HepG2 (cell line): ENCODE results near the gene LMAN2. TPM values are rescaled to one million over a fixed set of nuclear protein-coding genes. Genes with fewer than 3 reads are reported as not detected.

ENCODE experiments used
- ATF1 ChIP-seq: IDR thresholded peaks from 2 replicates; pipeline ENCODE4 v1.6.1; 2016; ENCODE audit warnings: mild to moderate bottlenecking, control low read depth
- DMAP1 ChIP-seq: IDR thresholded peaks from 2 replicates; pipeline ENCODE4 v1.6.1; 2016
- GPN1 ChIP-seq: sonication (generic); formaldehyde crosslinking; IDR thresholded peaks from 2 replicates; pipeline ENCODE4 v1.5.1; 2020; ENCODE audit warnings: missing genetic modification reagents, borderline replicate concordance
- ISX ChIP-seq: sonication (generic); formaldehyde crosslinking; conservative IDR thresholded peaks from 2 replicates; pipeline ENCODE4 v1.5.0; 2020; ENCODE audit warnings: missing genetic modification reagents
- MBNL3 ChIP-seq: fragments of 250-450 bp; sonication (Bioruptor Pico); conservative IDR thresholded peaks from 2 replicates; pipeline ENCODE4 v1.8.0; 2022; ENCODE audit warnings: mild to moderate bottlenecking, inconsistent platforms
- MXI1 ChIP-seq: IDR thresholded peaks from 3 replicates; pipeline ENCODE4 v1.6.1; 2012; ENCODE audit warnings: low read depth, low read length, inconsistent platforms, borderline replicate concordance
- NFE2 ChIP-seq: sonication (generic); formaldehyde crosslinking; IDR thresholded peaks from 2 replicates; pipeline ENCODE4 v1.4.0; 2020; ENCODE audit warnings: missing genetic modification reagents
- PCBP2 ChIP-seq: fragments of 200-400 bp; formaldehyde crosslinking; optimal IDR thresholded peaks from 2 replicates; pipeline ENCODE3; 2018; ENCODE audit warnings: low read length, low read depth; ENCODE audit not compliant: poor library complexity, severe bottlenecking
- POLR2AphosphoS2 ChIP-seq: IDR thresholded peaks from 2 replicates; pipeline ENCODE4 v1.6.1; 2011; ENCODE audit warnings: low read depth, low read length, improper control_type of control experiment
- POLR2G ChIP-seq: fragments of 200-400 bp; formaldehyde crosslinking; IDR thresholded peaks from 2 replicates; pipeline ENCODE4 v1.6.1; 2018; ENCODE audit warnings: mild to moderate bottlenecking, low read depth, low read length, moderate library complexity
- SPEN ChIP-seq: sonication (generic); formaldehyde crosslinking; IDR thresholded peaks from 2 replicates; pipeline ENCODE4 v1.5.1; 2020; ENCODE audit warnings: low read depth, mild to moderate bottlenecking, missing genetic modification reagents
- STAT5B ChIP-seq: sonication (generic); formaldehyde crosslinking; IDR thresholded peaks from 2 replicates; pipeline ENCODE4 v1.4.0; 2020; ENCODE audit warnings: missing genetic modification reagents
- THAP7 ChIP-seq: sonication (generic); formaldehyde crosslinking; IDR thresholded peaks from 2 replicates; pipeline ENCODE4 v1.8.1; 2023; ENCODE audit warnings: mild to moderate bottlenecking, missing genetic modification reagents
- YEATS4 ChIP-seq: sonication (generic); formaldehyde crosslinking; IDR thresholded peaks from 2 replicates; pipeline ENCODE4 v1.4.0; 2020; ENCODE audit warnings: missing genetic modification reagents, borderline replicate concordance
- ZNF124 ChIP-seq: sonication (generic); formaldehyde crosslinking; IDR thresholded peaks from 2 replicates; pipeline ENCODE4 v1.4.0; 2020; ENCODE audit warnings: missing genetic modification reagents
- ZNF367 ChIP-seq: sonication (generic); formaldehyde crosslinking; IDR thresholded peaks from 2 replicates; pipeline ENCODE4 v1.4.0; 2020; ENCODE audit warnings: missing genetic modification reagents, borderline replicate concordance
- ZNF430 ChIP-seq: sonication (generic); formaldehyde crosslinking; IDR thresholded peaks from 2 replicates; pipeline ENCODE4 v1.9.0; 2021; ENCODE audit warnings: mild to moderate bottlenecking, missing genetic modification reagents
- ZNF558 ChIP-seq: sonication (generic); formaldehyde crosslinking; IDR thresholded peaks from 2 replicates; pipeline ENCODE4 v1.9.0; 2022; ENCODE audit warnings: mild to moderate bottlenecking, missing genetic modification reagents, borderline replicate concordance
- ZNF563 ChIP-seq: sonication (generic); formaldehyde crosslinking; IDR thresholded peaks from 2 replicates; pipeline ENCODE4 v1.8.0; 2022; ENCODE audit warnings: mild to moderate bottlenecking, moderate library complexity, missing genetic modification reagents
- ZNF777 ChIP-seq: sonication (generic); formaldehyde crosslinking; IDR thresholded peaks from 2 replicates; pipeline ENCODE4 v1.4.0; 2020; ENCODE audit warnings: missing genetic modification reagents
- ZUFSP ChIP-seq: sonication (generic); formaldehyde crosslinking; IDR thresholded peaks from 2 replicates; pipeline ENCODE4 v1.9.0; 2021; ENCODE audit warnings: missing genetic modification reagents, mild to moderate bottlenecking, borderline replicate concordance
- ZXDC ChIP-seq: sonication (generic); formaldehyde crosslinking; IDR thresholded peaks from 2 replicates; pipeline ENCODE4 v1.5.0; 2020; ENCODE audit warnings: mild to moderate bottlenecking, missing genetic modification reagents
- polyA plus RNA-seq, 8 experiments: library from polyadenylated mRNA; depleted of rRNA in 3 of 8; stranded (reverse) in 7 of 8; unstranded in 1 of 8; fragments of >200 nt; fragmentation: Illumina TruSeq in 4 of 8; extraction: Trizol in 4 of 8; gene quantifications; 2 replicates each; pipeline versions ENCODE4 v1.2.1 to v1.2.3, GENCODE V29; 2011 to 2016; ENCODE audit warnings: low read depth in 4 of 8, missing spikeins in 1 of 8, mixed read lengths in 1 of 8; ENCODE audit not compliant: insufficient read depth in 1 of 8
- total RNA-seq, 5 experiments: library from RNA; depleted of rRNA; stranded (reverse); fragments of >200 nt; fragmentation: Illumina TruSeq; extraction: Trizol; gene quantifications; 2 replicates each; pipeline ENCODE4 v1.2.3, GENCODE V29; 2016; ENCODE audit warnings: low read depth in 1 of 5
- TF ChIP-seq, protein P1 (sequence below): sonication (generic); formaldehyde crosslinking; IDR thresholded peaks from 2 replicates; pipeline ENCODE4 v1.8.0; 2022; ENCODE audit warnings: missing genetic modification reagents, low read depth, mild to moderate bottlenecking, borderline replicate concordance
- TF ChIP-seq, protein P2 (sequence below): sonication (generic); formaldehyde crosslinking; IDR thresholded peaks from 2 replicates; pipeline ENCODE4 v1.5.0; 2020; ENCODE audit warnings: missing genetic modification reagents, mild to moderate bottlenecking, borderline replicate concordance

LMAN2 gene
- total and polyA plus RNA-seq, 2 of the 13 experiments (the other 11 are each of a cell fraction or from before 2014, with no cell fraction given): 191 to 197 TPM

DNA sequence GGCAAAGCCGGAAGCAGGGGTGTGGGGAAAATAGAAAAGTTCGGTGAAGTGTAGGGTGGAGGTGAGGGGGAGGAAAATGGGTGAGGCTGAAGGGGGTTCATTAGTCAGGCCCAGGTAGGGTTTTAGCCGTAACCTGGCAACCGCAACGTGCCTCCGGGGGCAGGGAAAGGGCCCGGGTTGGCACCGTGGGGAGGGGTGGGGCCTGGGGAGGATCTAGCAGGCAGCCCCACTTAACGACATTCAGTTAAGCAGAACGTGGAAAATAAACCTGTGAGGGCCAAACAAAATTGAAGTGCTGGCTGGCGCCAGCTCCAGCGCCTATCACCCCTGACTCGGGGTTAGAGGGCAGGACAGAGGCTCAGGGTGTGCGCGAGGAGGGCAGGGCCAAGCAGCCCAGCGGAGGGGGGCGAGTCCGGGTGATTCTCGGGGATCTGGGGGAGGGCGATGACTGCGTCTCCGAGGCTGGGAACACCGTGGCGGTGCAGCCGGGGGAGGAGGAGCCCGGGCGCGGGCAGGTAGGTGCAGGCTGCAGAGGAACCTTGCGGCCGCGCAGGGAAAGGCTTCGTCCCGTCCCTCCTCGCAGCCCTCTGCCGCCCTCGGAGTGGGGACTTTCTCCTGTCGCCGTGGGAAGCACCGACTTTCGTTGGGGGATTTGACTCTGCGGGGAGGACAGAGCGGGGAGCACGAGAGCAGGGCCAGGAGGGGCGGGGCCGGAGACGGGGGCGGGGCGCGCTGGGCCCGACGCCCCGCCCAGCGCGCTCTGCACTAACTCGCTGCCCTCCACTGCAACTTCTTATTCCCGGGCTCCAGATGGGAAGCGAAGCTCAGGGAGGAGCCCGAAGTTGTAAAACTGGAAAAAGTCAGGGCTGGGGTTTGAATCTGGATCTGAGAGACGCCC is 11.4 kb upstream of the LMAN2 start (continued):
- TF ChIP-seq ZXDC (CRISPR knock-in tag): no peak
- TF ChIP-seq ZNF777: no peak
- no peak for TF ChIP-seq NFE2 (CRISPR knock-in tag)
- TF ChIP-seq YEATS4: no peak; the same call in 1 of the 2 replicates
- TF ChIP-seq ATF1: no peak
- no peak for TF ChIP-seq ZNF367 (CRISPR knock-in tag)
- no peak for TF ChIP-seq ZUFSP
- TF ChIP-seq, protein P1, sequence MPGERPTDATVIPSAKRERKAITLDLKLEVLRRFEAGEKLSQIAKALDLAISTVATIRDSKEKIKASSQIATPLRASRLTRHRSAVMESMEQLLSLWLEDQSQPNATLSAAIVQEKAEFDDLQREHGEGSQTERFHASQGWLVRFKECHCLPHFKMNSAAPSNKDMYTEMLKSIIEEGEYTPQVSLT: no peak
- TF ChIP-seq DMAP1 (CRISPR knock-in tag): peak; percentile 53; the same call in 1 of the 2 replicates
- TF ChIP-seq GPN1 (CRISPR knock-in tag): no peak
- TF ChIP-seq ZNF430 (CRISPR knock-in tag): 0 out of 2 replicates have a peak, but pooled peaks have one; percentile 42
- 0 out of 2 replicates have a peak, but pooled peaks have one; percentile 25 for TF ChIP-seq SPEN (CRISPR knock-in tag)
- TF ChIP-seq MBNL3 (CRISPR knock-in tag): no peak
- TF ChIP-seq ZNF563: no peak
- no peak for TF ChIP-seq THAP7
- TF ChIP-seq PCBP2: no peak
- TF ChIP-seq, protein P2, sequence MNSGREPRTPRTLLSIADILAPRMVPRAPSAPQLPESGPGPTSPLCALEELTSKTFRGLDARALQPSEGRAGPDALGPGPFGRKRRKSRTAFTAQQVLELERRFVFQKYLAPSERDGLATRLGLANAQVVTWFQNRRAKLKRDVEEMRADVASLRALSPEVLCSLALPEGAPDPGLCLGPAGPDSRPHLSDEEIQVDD: no peak
- TF ChIP-seq STAT5B (CRISPR knock-in tag): no peak
- TF ChIP-seq ISX (CRISPR knock-in tag): no peak
- TF ChIP-seq ZNF558 (CRISPR knock-in tag): no peak
- no peak for TF ChIP-seq ZNF124 (CRISPR knock-in tag)
- TF ChIP-seq POLR2AphosphoS2: no peak
- no peak for TF ChIP-seq MXI1
- peak; percentile 23; the same call in 1 of the 2 replicates for TF ChIP-seq POLR2G
